Activated naive CD8-positive, alpha-beta T cell (primary cell): ENCODE results near the gene CSNK1D.

Source experiments
- H3K27ac Mint-ChIP-seq: one replicate; pipeline ENCODE4 v1.8.0; 2021; ENCODE audit warnings: mixed read lengths
- H3K27me3 Mint-ChIP-seq: one replicate; pipeline ENCODE4 v1.8.0; 2021; ENCODE audit warnings: mixed read lengths
- H3K36me3 Mint-ChIP-seq: one replicate; pipeline ENCODE4 v1.8.0; 2021; ENCODE audit warnings: mixed read lengths
- H3K4me1 Mint-ChIP-seq: one replicate; pipeline ENCODE4 v1.8.0; 2021; ENCODE audit warnings: low read depth, mixed read lengths
- H3K4me3 Mint-ChIP-seq: one replicate; pipeline ENCODE4 v1.8.0; 2021; ENCODE audit warnings: mild to moderate bottlenecking, mixed read lengths
- H3K9me3 Mint-ChIP-seq: one replicate; pipeline ENCODE4 v1.8.0; 2021; ENCODE audit warnings: low read depth, mixed read lengths

CSNK1D gene

GRCh38 chr17:82314727-82315605 lies 41.5 kb upstream of the CSNK1D start:
- Mint-ChIP-seq H3K4me3 (peak overlapping the region; percentile 96), H3K27me3 (no peaks in the 10 kb centered on the region), H3K27ac (peak overlapping the region; percentile 98), H3K36me3 (peaks cover 4% of the 10 kb centered on the region), H3K9me3 (no peaks in the 10 kb centered on the region), H3K4me1 (peaks cover 22% of the 10 kb centered on the region)

- Mint-ChIP-seq H3K27ac (peak overlapping the region; percentile 76), H3K27me3 (no peaks in the 10 kb centered on the region)
Observed at GRCh38 chr17:82314012-82314726, 40.7 kb upstream of the CSNK1D start.

GRCh38 chr17:82313195-82314011 lies 39.9 kb upstream of the CSNK1D start:
- Mint-ChIP-seq H3K4me3 (peak overlapping the region; percentile 59), H3K4me1 (peaks cover 24% of the 10 kb centered on the region), H3K27ac (peak overlapping the region; percentile 81)

More at GRCh38 chr17:82314012-82314726, 40.7 kb upstream of the CSNK1D start:
- peak overlapping the region; percentile 96 for H3K4me3 Mint-ChIP-seq
- peaks cover 24% of the 10 kb centered on the region for H3K4me1 Mint-ChIP-seq
- peaks cover 4% of the 10 kb centered on the region for H3K36me3 Mint-ChIP-seq
- no peaks in the 10 kb centered on the region for H3K9me3 Mint-ChIP-seq

GRCh38 chr17:82311971-82312370 lies 38.5 kb upstream of the CSNK1D start:
- Mint-ChIP-seq H3K36me3 (peaks cover 4% of the 10 kb centered on the region), H3K27me3 (no peaks in the 10 kb centered on the region), H3K27ac (no peak overlapping the region), H3K9me3 (no peaks in the 10 kb centered on the region), H3K4me1 (peaks cover 26% of the 10 kb centered on the region), H3K4me3 (no peak overlapping the region)

More at GRCh38 chr17:82313195-82314011, 39.9 kb upstream of the CSNK1D start:
- H3K27me3 Mint-ChIP-seq, result no peaks in the 10 kb centered on the region
- H3K9me3 Mint-ChIP-seq, result no peaks in the 10 kb centered on the region
- peaks cover 4% of the 10 kb centered on the region for H3K36me3 Mint-ChIP-seq

GRCh38 chr17:82310877-82311276 lies 37.4 kb upstream of the CSNK1D start:
- Mint-ChIP-seq H3K9me3 (no peaks in the 10 kb centered on the region), H3K27me3 (no peaks in the 10 kb centered on the region), H3K36me3 (peaks cover 4% of the 10 kb centered on the region), H3K4me1 (peaks cover 35% of the 10 kb centered on the region), H3K4me3 (no peak overlapping the region), H3K27ac (peak overlapping the region; percentile 34)

- Mint-ChIP-seq H3K4me3 (no peak overlapping the region), H3K27ac (peak overlapping the region; percentile 51), H3K27me3 (no peaks in the 10 kb centered on the region), H3K36me3 (peaks cover 2% of the 10 kb centered on the region), H3K9me3 (no peaks in the 10 kb centered on the region), H3K4me1 (peaks cover 39% of the 10 kb centered on the region)
Observed at GRCh38 chr17:82309656-82310570, 36.4 kb upstream of the CSNK1D start.

- peaks cover 57% of the 10 kb centered on the region for H3K4me1 Mint-ChIP-seq
Observed at GRCh38 chr17:82305727-82306300, 32.3 kb upstream of the CSNK1D start.

GRCh38 chr17:82304826-82305726 lies 31.6 kb upstream of the CSNK1D start:
- Mint-ChIP-seq H3K36me3 (no peaks in the 10 kb centered on the region), H3K27me3 (no peaks in the 10 kb centered on the region), H3K4me1 (peaks cover 63% of the 10 kb centered on the region), H3K9me3 (no peaks in the 10 kb centered on the region), H3K27ac (peak overlapping the region; percentile 94), H3K4me3 (peak overlapping the region; percentile 42)

More at GRCh38 chr17:82305727-82306300, 32.3 kb upstream of the CSNK1D start:
- Mint-ChIP-seq H3K4me3 (peak overlapping the region; percentile 66), H3K27me3 (no peaks in the 10 kb centered on the region), H3K36me3 (no peaks in the 10 kb centered on the region), H3K27ac (peak overlapping the region; percentile 94), H3K9me3 (no peaks in the 10 kb centered on the region)

GRCh38 chr17:82303944-82304808 lies 30.7 kb upstream of the CSNK1D start:
- H3K4me3 Mint-ChIP-seq, result peak overlapping the region; percentile 52
- H3K9me3 Mint-ChIP-seq, result no peaks in the 10 kb centered on the region
- H3K4me1 Mint-ChIP-seq, result peaks cover 70% of the 10 kb centered on the region
- peak overlapping the region; percentile 94 for H3K27ac Mint-ChIP-seq
- no peaks in the 10 kb centered on the region for H3K27me3 Mint-ChIP-seq
- no peaks in the 10 kb centered on the region for H3K36me3 Mint-ChIP-seq

GRCh38 chr17:82302991-82303943 lies 29.8 kb upstream of the CSNK1D start:
- Mint-ChIP-seq H3K4me3 (peak overlapping the region; percentile 83), H3K27me3 (no peaks in the 10 kb centered on the region), H3K9me3 (no peaks in the 10 kb centered on the region), H3K4me1 (peaks cover 76% of the 10 kb centered on the region), H3K27ac (peak overlapping the region; percentile 75), H3K36me3 (no peaks in the 10 kb centered on the region)

- no peaks in the 10 kb centered on the region for H3K27me3 Mint-ChIP-seq
Observed at GRCh38 chr17:82302568-82302963, 29.1 kb upstream of the CSNK1D start.

More at GRCh38 chr17:82302568-82302963, 29.1 kb upstream of the CSNK1D start:
- Mint-ChIP-seq H3K36me3 (no peaks in the 10 kb centered on the region), H3K4me1 (peaks cover 77% of the 10 kb centered on the region), H3K27ac (peak overlapping the region; percentile 85), H3K9me3 (no peaks in the 10 kb centered on the region), H3K4me3 (peak overlapping the region; percentile 83)
